Activated T-cell treated with anti-CD3 and anti-CD28 coated beads for 24 hours (primary cell): Measurements from ENCODE around the gene SYNJ1.
"Not testable (repeated sequence)": the region's sequence is repeated elsewhere in the genome, so short reads cannot be mapped to it uniquely, and the experiment has no call there.

Experiments
- DNase-seq: peaks from one replicate; pipeline ENCODE4 v3.0.0-alpha.2; 2020; ENCODE audit warnings: low read depth

Gene SYNJ1

DNA sequence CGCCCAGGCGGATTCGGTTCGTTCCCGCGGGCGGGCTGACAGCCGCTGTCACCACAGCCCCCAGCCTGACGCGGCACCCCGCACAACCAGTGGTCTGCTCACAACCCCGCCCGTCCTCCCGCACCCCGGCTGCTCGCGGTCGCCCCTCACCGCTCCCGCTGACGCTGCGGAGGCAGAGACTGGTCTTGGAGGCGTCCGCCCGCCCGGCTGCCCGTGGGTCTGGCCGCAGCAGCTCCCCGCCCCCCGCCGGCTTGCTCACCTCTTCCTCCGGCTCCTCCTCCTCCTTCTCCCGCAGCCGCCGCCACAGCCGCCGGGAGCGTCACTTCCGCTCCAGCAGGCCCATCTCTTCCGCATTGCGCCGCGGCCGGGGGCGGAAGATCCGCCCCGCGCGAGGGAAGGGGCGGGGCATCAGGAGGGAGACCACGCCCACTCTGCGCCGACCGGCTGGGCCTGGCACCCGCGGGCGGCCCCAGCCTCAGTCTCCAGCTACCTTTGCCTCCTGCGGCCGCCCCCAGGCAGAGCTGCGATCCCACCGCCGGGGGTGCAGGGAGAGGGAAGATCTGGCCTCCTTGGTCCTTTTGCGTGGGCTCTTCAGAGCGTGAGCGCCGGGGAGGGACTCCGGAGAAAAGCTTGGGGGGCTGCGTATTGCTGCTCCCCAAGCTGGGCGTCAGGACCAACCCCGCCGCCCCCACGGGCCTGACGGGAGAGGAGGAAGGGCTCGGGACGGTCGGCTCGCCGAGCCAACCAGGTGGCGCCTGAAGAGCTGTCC, at the start of gene SYNJ1:
Gene SYNJ1, minus strand, starts transcription at position 327 of the 769 bp plus-strand sequence. CDS start 1,118 bp downstream, outside the sequence.
- peak; percentile 91 for DNase-seq

DNA sequence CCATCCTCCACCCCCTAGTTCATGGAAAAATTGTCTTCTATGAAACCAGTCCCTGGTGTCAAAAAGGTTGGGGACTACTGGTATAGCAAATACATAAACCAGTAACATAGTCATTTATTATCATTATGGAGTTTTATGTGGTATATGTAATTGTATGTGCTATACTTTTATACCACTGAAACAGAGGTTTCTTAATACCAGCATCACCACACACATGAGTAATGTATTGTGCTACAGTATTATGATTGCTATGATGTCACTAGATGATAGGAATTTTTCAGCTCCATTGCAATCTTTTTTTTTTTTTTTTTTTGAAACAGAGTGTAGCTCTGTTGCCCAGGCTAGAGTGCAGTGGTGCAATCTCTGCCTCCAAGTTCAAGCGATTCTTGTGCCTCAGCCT, 49.5 kb upstream of the SYNJ1 start:
- DNase-seq = no peak

GRCh38 chr21:32776743-32777142, 48.9 kb upstream of the SYNJ1 start:
- DNase-seq = no peak

DNA sequence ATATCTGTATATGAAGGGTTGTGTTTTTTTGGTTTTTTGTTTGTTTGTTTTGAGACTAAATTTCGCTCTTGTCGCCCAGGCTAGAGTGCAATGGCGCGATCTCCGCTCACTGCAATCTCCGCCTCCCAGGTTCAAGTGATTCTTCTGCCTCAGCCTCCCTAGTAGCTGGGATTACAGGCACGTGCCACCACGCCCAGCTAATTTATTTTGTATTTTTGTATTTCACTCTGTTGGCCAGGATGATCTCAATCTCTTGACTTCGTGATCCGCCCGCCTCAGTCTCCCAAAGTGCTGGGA, 45.2 kb upstream of the SYNJ1 start:
- DNase-seq = not testable (repeated sequence)

GRCh38 chr21:32772281-32773047, 44.7 kb upstream of the SYNJ1 start:
- peak; percentile 76 for DNase-seq

DNA sequence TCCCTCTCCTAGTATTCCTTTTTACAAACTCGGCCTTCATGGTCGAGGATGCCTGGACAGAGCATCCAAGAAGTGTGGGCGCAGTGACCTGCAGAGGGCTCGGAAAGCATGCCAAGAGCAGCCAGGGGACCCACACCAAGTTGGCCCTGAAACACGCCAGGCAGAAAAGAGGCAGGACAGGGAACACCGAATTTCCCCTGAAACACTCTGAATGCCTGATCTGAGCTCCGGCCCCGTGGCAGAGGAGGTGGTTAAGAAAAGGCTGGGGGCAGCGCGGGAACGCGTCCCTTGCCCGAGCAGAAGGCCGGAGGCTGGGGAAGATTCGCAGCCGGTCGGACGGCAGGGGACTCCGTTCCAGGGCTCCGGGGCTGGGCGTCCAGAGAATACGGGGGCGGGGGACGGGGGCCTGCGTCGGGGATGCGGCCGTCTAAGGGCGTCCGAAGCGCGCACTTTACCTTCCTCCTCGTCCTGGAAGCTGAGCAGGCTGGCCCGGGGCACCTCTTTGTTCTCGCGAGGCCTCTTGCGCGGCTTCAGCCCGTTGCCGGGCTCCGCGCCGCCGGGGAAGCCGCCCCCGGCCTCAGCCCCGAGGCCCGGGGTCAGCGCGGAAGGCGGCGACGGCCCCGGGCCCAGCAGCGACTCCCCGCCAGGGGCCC, 43.2 kb upstream of the SYNJ1 start:
- DNase-seq = peak; percentile 21

- DNase-seq = no peak
Observed at GRCh38 chr21:32768530-32768929, 40.7 kb upstream of the SYNJ1 start.

DNA sequence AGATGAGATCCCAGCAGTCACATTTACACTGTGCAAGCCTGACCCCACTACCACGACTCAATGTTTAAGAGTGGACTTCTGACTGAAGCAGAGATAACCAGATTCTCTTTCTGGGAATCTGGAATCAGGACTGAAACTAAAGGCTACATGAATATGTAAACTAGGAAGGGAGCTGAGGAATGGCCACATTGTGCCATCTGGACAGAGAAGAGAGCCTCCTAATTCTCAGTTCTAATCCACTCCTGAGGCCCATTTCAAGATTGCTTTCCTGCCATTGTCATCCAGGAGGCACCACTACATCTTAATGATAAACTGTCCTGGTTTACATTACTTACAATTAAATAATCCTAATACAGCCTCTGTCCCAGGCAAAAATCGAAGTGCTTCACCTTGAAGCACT, 37.2 kb upstream of the SYNJ1 start:
- no peak for DNase-seq

DNA sequence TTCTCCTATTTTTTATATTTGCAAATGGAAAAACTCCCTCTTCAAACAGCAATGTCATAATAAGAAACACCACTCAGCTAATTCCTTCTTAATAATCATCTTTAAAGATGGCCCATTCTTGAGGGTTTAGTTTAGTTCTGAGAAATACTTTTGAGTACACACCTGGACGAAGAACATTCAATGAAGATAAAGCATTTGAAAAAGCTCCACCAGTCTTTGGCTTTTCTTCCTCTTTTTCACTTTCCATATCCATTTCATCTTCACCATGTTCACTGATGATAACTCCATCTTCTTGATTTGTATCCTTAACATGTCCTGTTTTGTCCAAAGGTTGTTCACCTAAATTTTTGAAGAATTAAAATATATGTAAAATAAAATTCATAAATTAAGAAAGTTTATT, 36.4 kb upstream of the SYNJ1 start:
- no peak for DNase-seq

DNA sequence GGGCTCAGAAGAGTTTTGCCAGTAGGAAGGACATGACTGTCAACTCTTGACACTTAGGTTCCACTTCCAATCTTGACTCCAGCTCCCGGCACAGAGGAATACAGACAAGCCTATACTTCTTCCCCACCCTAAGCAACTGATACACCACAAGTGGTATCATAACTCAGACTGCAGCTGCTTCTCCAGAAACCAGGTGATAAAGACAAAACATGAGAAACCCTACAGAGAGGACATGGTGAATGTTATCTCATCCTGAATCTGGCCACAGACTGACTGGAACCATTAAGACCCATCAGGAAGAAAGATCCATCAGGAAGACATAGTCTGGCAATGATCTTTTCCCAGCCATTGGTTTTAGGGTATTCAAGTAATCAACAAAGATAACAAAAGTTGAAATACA, 30.0 kb upstream of the SYNJ1 start:
- no peak for DNase-seq

DNA sequence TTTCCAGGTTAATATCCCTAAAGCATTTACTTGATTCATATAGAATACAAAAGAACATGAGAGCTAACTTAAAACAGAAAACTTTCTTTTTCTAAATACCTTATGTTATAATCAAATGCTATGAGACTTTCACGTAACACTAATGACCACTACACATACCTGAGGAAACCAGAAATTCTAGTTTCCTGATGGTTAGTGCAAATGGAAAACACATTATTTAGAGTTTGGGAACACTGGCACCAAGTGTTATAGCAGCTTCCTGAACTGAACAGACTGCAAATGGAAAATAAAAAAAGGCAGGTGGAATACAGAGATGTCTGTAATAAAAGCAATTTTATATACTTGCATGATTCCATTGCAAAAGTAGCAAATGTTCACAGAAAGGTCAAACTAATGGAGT, 28.3 kb upstream of the SYNJ1 start:
- DNase-seq = no peak

- DNase-seq = no peak
Observed at GRCh38 chr21:32753818-32754585, 26.2 kb upstream of the SYNJ1 start.

GRCh38 chr21:32750405-32750804, 22.6 kb upstream of the SYNJ1 start:
- DNase-seq = no peak

- DNase-seq = no peak
Observed at GRCh38 chr21:32749662-32750061, 21.8 kb upstream of the SYNJ1 start.

- DNase-seq = no peak
Observed at GRCh38 chr21:32748529-32748928, 20.7 kb upstream of the SYNJ1 start.

- DNase-seq = no peak
Observed at GRCh38 chr21:32747396-32747795, 19.6 kb upstream of the SYNJ1 start.

DNA sequence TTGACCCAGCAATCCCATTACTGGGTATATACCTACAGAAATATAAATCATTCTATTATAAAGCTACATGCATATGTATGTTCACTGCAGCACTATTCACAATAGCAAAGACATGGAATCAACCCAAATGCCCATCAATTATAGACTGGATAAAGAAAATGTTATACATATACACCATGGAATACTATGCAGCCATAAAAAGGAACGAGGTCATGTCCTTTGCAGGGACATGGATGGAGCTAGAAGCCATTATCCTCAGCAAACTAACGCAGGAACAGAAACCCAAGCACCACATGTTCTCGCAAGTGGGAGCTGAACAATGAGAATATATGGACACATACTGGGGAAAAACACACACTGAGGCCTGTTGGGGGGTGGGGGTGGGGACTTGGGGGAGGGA, 18.9 kb upstream of the SYNJ1 start:
- not testable (repeated sequence) for DNase-seq

- no peak for DNase-seq
Observed at GRCh38 chr21:32742396-32742795, 14.6 kb upstream of the SYNJ1 start.

- no peak for DNase-seq
Observed at GRCh38 chr21:32741336-32741735, 13.5 kb upstream of the SYNJ1 start.

DNA sequence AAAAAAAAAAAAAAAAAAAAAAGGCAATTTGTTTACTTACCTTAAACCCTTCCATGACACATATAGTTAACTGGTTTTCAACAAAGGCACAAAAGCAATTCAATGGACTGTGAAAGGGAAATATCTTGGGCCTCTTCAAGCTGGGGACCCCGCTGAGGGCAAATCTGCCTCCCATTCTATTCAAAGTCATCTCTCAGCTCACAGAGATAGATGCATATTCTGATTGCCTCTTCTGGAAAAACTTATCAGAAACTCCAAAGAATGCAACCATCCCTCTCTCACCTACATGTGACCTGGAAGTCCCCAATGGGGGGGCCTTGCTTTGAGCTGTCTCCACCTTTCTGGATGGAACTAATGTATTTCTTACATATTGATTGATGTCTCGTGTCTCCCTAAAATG, 12.1 kb upstream of the SYNJ1 start:
- no peak for DNase-seq

- DNase-seq = not testable (repeated sequence)
Observed at GRCh38 chr21:32736083-32736482, 8.3 kb upstream of the SYNJ1 start.

- no peak for DNase-seq
Observed at GRCh38 chr21:32735524-32735923, 7.7 kb upstream of the SYNJ1 start.
